ENCODE measurements around the gene OR52B4. TPM values are rescaled to one million over a fixed set of nuclear protein-coding genes. Genes with fewer than 3 reads are reported as not detected.

Gene OR52B4
- total and polyA plus RNA-seq, 2 of the 8 experiments (the other 6 are each of a cell fraction or from before 2014, with no cell fraction given) = not detected

GRCh38 chr11:4370166-4370565 lies 2.0 kb upstream of the OR52B4 start:
- Histone ChIP-seq H3K4ac (replicated peaks; ENCODE audit: insufficient read length, low read depth, low read length) (no peak overlapping the region), H4K5ac (ENCODE audit: insufficient read length, low read depth, low read length) (no peak overlapping the region), H3K27ac (ENCODE audit: low read depth, low read length) (no peak overlapping the region), H4K91ac (replicated peaks; ENCODE audit: insufficient read length, low read length) (no peak overlapping the region), H2BK20ac (ENCODE audit: low read length) (no peak overlapping the region), H3K4me1 (replicated peaks in 1 of 4; ENCODE audit: control insufficient read depth in 3 of 4, insufficient read depth in 4 of 4, low read length in 3 of 4) (no peaks in the 10 kb centered on the region), H3K79me1 (ENCODE audit: low read depth, low read length) (no peaks in the 10 kb centered on the region), H3K27me3 (replicated peaks in 1 of 4; ENCODE audit: control insufficient read depth in 3 of 4, extremely low read depth in 1 of 4, insufficient read depth in 3 of 4, low read length in 3 of 4) (no peaks in the 10 kb centered on the region), H3K4me2 (ENCODE audit: insufficient read depth in 1 of 2, low read depth in 2 of 2, low read length in 2 of 2) (no peak overlapping the region), H3K36me3 (ENCODE audit: control insufficient read depth in 2 of 4, insufficient read depth in 4 of 4, low read length in 3 of 4) (no peaks in the 10 kb centered on the region), H2AK5ac (ENCODE audit: low read depth, low read length) (no peak overlapping the region), H2BK12ac (ENCODE audit: low read depth, low read length) (no peak overlapping the region), H3K79me2 (ENCODE audit: control insufficient read depth in 1 of 2, insufficient read depth in 2 of 2, low read length in 2 of 2) (no peaks in the 10 kb centered on the region), H3K56ac (replicated peaks; ENCODE audit: insufficient read length, low read depth, low read length) (no peak overlapping the region), H3K14ac (ENCODE audit: insufficient read length) (no peak overlapping the region), H3K4me3 (ENCODE audit: extremely low read depth in 1 of 4, insufficient read depth in 2 of 4, low read depth in 3 of 4, low read length in 4 of 4) (no peak overlapping the region), H4K20me1 (replicated peaks in 1 of 2; ENCODE audit: control insufficient read depth in 1 of 2, insufficient read depth in 2 of 2, low read length in 2 of 2) (no peaks in the 10 kb centered on the region), H3K23me2 (ENCODE audit: low read depth, low read length) (no peaks in the 10 kb centered on the region; the same call in 1 of the 2 replicates), H2BK15ac (ENCODE audit: low read length) (no peak overlapping the region), H3K9ac (replicated peaks in 1 of 4; ENCODE audit: extremely low read depth in 1 of 4, low read depth in 3 of 4, low read length in 3 of 4) (no peak overlapping the region), H4K8ac (ENCODE audit: extremely low read depth, insufficient read depth, low read length) (no peak overlapping the region), H3K9me3 (ENCODE audit: insufficient read depth in 2 of 2, low read depth in 1 of 2, low read length in 1 of 2) (no peaks in the 10 kb centered on the region), H3K18ac (ENCODE audit: extremely low read depth, low read length) (no peak overlapping the region), H3K23ac (ENCODE audit: insufficient read length) (no peak overlapping the region), H2BK120ac (replicated peaks; ENCODE audit: low read depth, low read length) (no peak overlapping the region), H2AFZ (ENCODE audit: low read length) (no peak overlapping the region), H2BK5ac (ENCODE audit: low read depth, low read length) (no peak overlapping the region)
- ChIA-PET POLR2A (ENCODE audit: partially characterized antibody) (no interaction called here), CTCF (ENCODE audit: partially characterized antibody) (interaction anchor here (0.6 to 1.4 kb wide), 3 partner anchors 109 to 192 kb away, joined by 3 to 6 read pairs (median 4); no protein-coding TSS in a partner anchor)
- DNase-seq (ENCODE audit: low read depth in 1 of 2, low spot score in 2 of 2) (no peak), FAIRE-seq (no peak)
- 98% methylated on average over 3 of the region's 3 CpGs; no CpG with 5 or more reads in 1 of the 2 experiments for WGBS, 2 experiments (ENCODE audit: extremely low coverage in 1 of 2, insufficient coverage in 1 of 2, insufficient read length in 1 of 2, insufficient replicate concordance in 2 of 2, low coverage in 1 of 2, low lambda C conversion rate in 2 of 2, missing lambda C conversion rate in 1 of 2)

Data from H1 (cell line).